AG04450 (cell line): ENCODE results near the gene ATP5MC2. TPM values are rescaled to one million over a fixed set of nuclear protein-coding genes. Genes with fewer than 3 reads are reported as not detected.

Experiments used
- CTCF ChIA-PET: fragments of 300-600, 350-600 bp; formaldehyde crosslinking; extraction: SDS; loops from one replicate; lab custom pipeline; 2022; ENCODE audit warnings: antibody characterized with exemption, inconsistent platforms; lab: Charles Lee
- POLR2A ChIA-PET: fragments of 350-600 bp; formaldehyde crosslinking; extraction: SDS; loops from one replicate; lab custom pipeline; 2021; ENCODE audit warnings: antibody characterized with exemption, inconsistent platforms; lab: Yijun Ruan, JAX
- DNase-seq: peaks from one replicate; pipeline ENCODE4 v3.0.0-alpha.2; 2011; ENCODE audit warnings: low read depth, low spot score
- H3K27ac ChIP-seq: one replicate; pipeline ENCODE4 v1.5.1; 2012; ENCODE audit warnings: low read depth, low read length, control low read depth
- H3K27me3 ChIP-seq: one replicate; pipeline ENCODE4 v1.6.0; 2012; ENCODE audit warnings: low read length; ENCODE audit not compliant: control insufficient read depth, insufficient read depth
- H3K4me3 ChIP-seq: 2 replicates; pipeline ENCODE4 v1.5.1; 2011; ENCODE audit warnings: mild to moderate bottlenecking, low read depth, low read length, control low read depth
- H3K9me3 ChIP-seq: 2 replicates; pipeline ENCODE4 v1.5.1; 2012; ENCODE audit warnings: low read length; ENCODE audit not compliant: control insufficient read depth, insufficient read depth
- CTCF ChIP-seq: IDR thresholded peaks from 2 replicates; pipeline ENCODE4 v1.5.1; 2011; ENCODE audit warnings: low read depth, low read length, control low read depth, inconsistent platforms
- polyA plus RNA-seq: library from polyadenylated mRNA; depleted of rRNA; stranded (reverse); fragments of >200 nt; gene quantifications from 2 replicates; pipeline ENCODE4 v1.2.3, GENCODE V29; 2011

ATP5MC2 gene
- polyA plus RNA-seq, 1 experiment = 261 TPM

GRCh38 chr12:53670308-53670707 lies 5.6 kb downstream of the ATP5MC2 start:
- DNase-seq = no peak

GRCh38 chr12:53667080-53667479 lies 8.8 kb downstream of the ATP5MC2 start:
- POLR2A ChIA-PET = no interaction called here
- H3K4me3 ChIP-seq = no peak overlapping the region
- DNase-seq = no peak
- CTCF ChIA-PET = interaction anchor here (1.1 kb wide), 1 partner anchor 8 kb away, joined by 3 read pairs; the partner anchor contains the start of gene ATP5MC2
- no peak for TF ChIP-seq CTCF
- H3K27ac ChIP-seq = no peak overlapping the region
- no peaks in the 10 kb centered on the region for H3K27me3 ChIP-seq
- H3K9me3 ChIP-seq = no peaks in the 10 kb centered on the region

More at GRCh38 chr12:53670308-53670707, 5.6 kb downstream of the ATP5MC2 start:
- no peaks in the 10 kb centered on the region for H3K27me3 ChIP-seq
- H3K4me3 ChIP-seq = no peak overlapping the region
- no peak for TF ChIP-seq CTCF
- POLR2A ChIA-PET = interaction anchor here (0.6 kb wide), 1 partner anchor 127 kb away, joined by 3 read pairs; no protein-coding TSS in a partner anchor
- CTCF ChIA-PET = no interaction called here
- no peak overlapping the region for H3K27ac ChIP-seq
- H3K9me3 ChIP-seq = no peaks in the 10 kb centered on the region

GRCh38 chr12:53664936-53665335 lies 10.9 kb downstream of the ATP5MC2 start:
- Histone ChIP-seq H3K27ac (no peak overlapping the region), H3K27me3 (no peaks in the 10 kb centered on the region), H3K9me3 (no peaks in the 10 kb centered on the region), H3K4me3 (no peak overlapping the region)
- no peak for DNase-seq
- CTCF ChIA-PET = interaction anchor here (0.9 to 2.1 kb wide), 2 partner anchors 11 to 122 kb away, joined by 3 to 7 read pairs; partner anchors contain the start of gene ATP5MC2
- TF ChIP-seq CTCF = no peak
- POLR2A ChIA-PET = no interaction called here

GRCh38 chr12:53664191-53664590 lies 11.7 kb downstream of the ATP5MC2 start:
- H3K9me3 ChIP-seq = no peaks in the 10 kb centered on the region
- ChIA-PET POLR2A (no interaction called here), CTCF (interaction anchor here (2.1 kb wide), 1 partner anchor 12 kb away, joined by 7 read pairs; the partner anchor contains the start of gene ATP5MC2)
- no peak for TF ChIP-seq CTCF
- no peak for DNase-seq
- H3K4me3 ChIP-seq = no peak overlapping the region
- no peaks in the 10 kb centered on the region for H3K27me3 ChIP-seq
- no peak overlapping the region for H3K27ac ChIP-seq

- CTCF ChIA-PET = interaction anchor here (1.8 to 2.5 kb wide), 2 partner anchors 15 to 117 kb away, joined by 9 to 14 read pairs; partner anchors contain the start of gene ATP5MC2
- no peak for DNase-seq
- H3K4me3 ChIP-seq = no peak overlapping the region
- peak overlapping the region; percentile 95 for H3K27ac ChIP-seq
- no peaks in the 10 kb centered on the region for H3K27me3 ChIP-seq
- no peaks in the 10 kb centered on the region for H3K9me3 ChIP-seq
- POLR2A ChIA-PET = interaction anchor here (1.2 to 1.4 kb wide), 2 partner anchors 16 to 36 kb away, joined by 4 to 6 read pairs; partner anchors contain the start of gene ATP5MC2
- TF ChIP-seq CTCF = no peak
Observed at GRCh38 chr12:53660041-53660440, 15.8 kb downstream of the ATP5MC2 start.
